ENCODE results near the gene EMD.

EMD gene

DNA sequence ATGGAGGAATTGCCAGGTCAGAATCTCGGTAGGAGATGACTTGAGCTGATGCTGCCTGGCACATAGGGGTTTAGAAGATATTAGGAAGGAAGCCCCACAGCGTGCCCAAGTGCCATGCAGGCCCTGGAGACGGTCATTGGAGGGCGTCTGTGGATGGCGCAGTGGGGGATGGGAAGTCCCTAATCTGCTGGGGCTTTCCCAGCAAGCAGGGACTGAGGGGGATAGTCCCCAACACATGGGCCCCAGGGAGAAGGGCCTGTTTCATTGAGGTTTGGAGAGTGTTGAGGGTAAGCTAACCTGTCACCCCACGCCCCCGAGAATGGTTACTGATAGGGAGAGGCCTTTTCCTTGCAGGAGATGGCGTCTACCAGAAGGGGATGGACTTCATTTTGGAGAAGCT lies 40.1 kb downstream of the EMD start:
- no peak for DNase-seq (ENCODE audit: low read depth in 2 of 2)

- DNase-seq (ENCODE audit: low read depth in 2 of 2): no peak
These were observed 40.8 kb downstream of the EMD start for GRCh38 chrX:154419688-154420401.

GRCh38 chrX:154420402-154420756 lies 41.3 kb downstream of the EMD start:
- DNase-seq (ENCODE audit: low read depth in 2 of 2): no peak

- DNase-seq (ENCODE audit: low read depth in 2 of 2): no peak
These were observed 48.0 kb downstream of the EMD start for GRCh38 chrX:154426916-154427770.

GRCh38 chrX:154428176-154429171 lies 49.4 kb downstream of the EMD start, which contains the start of gene ATP6AP1:
ATP6AP1 (plus strand) TSS chrX:154428677; CDS start chrX:154428693, 16 bp downstream.
- peak; percentile 80 to 81 for DNase-seq (ENCODE audit: low read depth in 2 of 2)

- no peak for DNase-seq (ENCODE audit: low read depth in 2 of 2)
These were observed 50.6 kb downstream of the EMD start for GRCh38 chrX:154429711-154430110.

DNA sequence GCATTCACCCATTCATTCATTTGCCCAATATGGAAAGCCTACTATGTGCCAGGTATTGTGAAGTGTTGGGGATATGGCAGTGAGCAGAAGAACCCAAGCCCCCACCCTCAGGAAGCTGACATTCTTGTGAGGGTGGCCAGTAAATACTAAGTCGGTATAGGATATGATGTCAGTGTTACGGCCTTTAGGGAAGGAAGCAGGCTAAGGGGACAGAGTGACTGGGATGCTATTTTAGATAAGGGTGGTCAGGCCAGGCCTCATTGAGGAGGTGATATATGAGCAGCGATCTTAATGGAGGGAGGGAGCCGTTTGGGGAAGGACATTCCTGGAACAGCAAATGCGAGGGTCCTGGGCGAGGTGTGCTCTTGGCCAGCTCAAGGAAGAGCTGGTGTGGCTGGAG lies 51.4 kb downstream of the EMD start:
- DNase-seq (ENCODE audit: low read depth in 2 of 2): no peak

GRCh38 chrX:154430916-154431315 lies 51.8 kb downstream of the EMD start:
- no peak for DNase-seq (ENCODE audit: low read depth in 2 of 2)

Measured in stimulated activated CD8-positive, alpha-beta memory T cell treated with anti-CD3 and anti-CD28 coated beads, Interleukin-2, amount 100 ng/mL, for 48 hours (primary cell).